H1 (cell line): ENCODE results near the gene PXDC1. TPM values are rescaled to one million over a fixed set of nuclear protein-coding genes. Genes with fewer than 3 reads are reported as not detected.

Experiments
- CTCF ChIA-PET: fragments of 300-600 bp; sonication (Branson Sonifier 250); formaldehyde crosslinking; loops from one replicate; lab custom pipeline; 2021; ENCODE audit not compliant: partially characterized antibody; lab: Charles Lee
- POLR2A ChIA-PET: fragments of 300-600 bp; sonication (Branson Sonifier 250); formaldehyde crosslinking; loops from one replicate; lab custom pipeline; 2021; ENCODE audit warnings: inconsistent platforms; ENCODE audit not compliant: partially characterized antibody; lab: Charles Lee
- DNase-seq, 2 experiments: peaks; one replicate each; pipeline versions ENCODE4 v3.0.0 to v3.0.0-alpha.2; 2010 to 2022; ENCODE audit warnings: low spot score in 2 of 2, low read depth in 1 of 2, mixed read lengths in 1 of 2
- FAIRE-seq: peaks from 2 replicates; lab custom pipeline; 2011; peaks lifted over from hg19 to GRCh38; lab: Jason Lieb, UNC
- H2AFZ ChIP-seq: 2 replicates; pipeline ENCODE4 v1.8.1; 2012; ENCODE audit warnings: low read length, inconsistent platforms
- H2AK5ac ChIP-seq: 2 replicates; pipeline ENCODE4 v1.6.1; 2013; ENCODE audit warnings: low read depth, low read length
- H2BK120ac ChIP-seq: replicated peaks from 2 replicates; pipeline ENCODE3; 2013; ENCODE audit warnings: low read depth, low read length, inconsistent platforms
- H2BK12ac ChIP-seq: 2 replicates; pipeline ENCODE4 v1.6.1; 2013; ENCODE audit warnings: low read depth, low read length
- H2BK15ac ChIP-seq: 2 replicates; pipeline ENCODE4 v1.6.1; 2013; ENCODE audit warnings: low read length
- H2BK20ac ChIP-seq: 2 replicates; pipeline ENCODE4 v1.6.1; 2013; ENCODE audit warnings: low read length
- H2BK5ac ChIP-seq: 2 replicates; pipeline ENCODE4 v1.6.1; 2013; ENCODE audit warnings: low read depth, low read length
- H3K14ac ChIP-seq: 2 replicates; pipeline ENCODE4 v1.6.1; 2013; ENCODE audit warnings: inconsistent platforms; ENCODE audit not compliant: insufficient read length
- H3K18ac ChIP-seq: 2 replicates; pipeline ENCODE4 v1.6.1; 2013; ENCODE audit warnings: low read length; ENCODE audit errors: extremely low read depth
- H3K23ac ChIP-seq: 2 replicates; pipeline ENCODE4 v1.6.1; 2013; ENCODE audit warnings: inconsistent platforms; ENCODE audit not compliant: insufficient read length
- H3K23me2 ChIP-seq: 2 replicates; pipeline ENCODE4 v1.6.1; 2013; ENCODE audit warnings: low read depth, low read length
- H3K27ac ChIP-seq: 2 replicates; pipeline ENCODE4 v1.6.1; 2011; ENCODE audit warnings: low read depth, low read length, inconsistent platforms
- H3K27me3 ChIP-seq, 4 experiments: replicated peaks in 1 of 4; 1 replicate in 1 of 4; 2 replicates in 3 of 4; pipeline versions ENCODE4 v1.6.1 to v1.8.1; 2011 to 2013; ENCODE audit warnings: low read length in 3 of 4, mild to moderate bottlenecking in 3 of 4, inconsistent platforms in 2 of 4, mixed read lengths in 2 of 4, moderate library complexity in 1 of 4; ENCODE audit not compliant: control insufficient read depth in 3 of 4, insufficient read depth in 3 of 4; ENCODE audit errors: extremely low read depth in 1 of 4
- H3K36me3 ChIP-seq, 4 experiments: 2 replicates each; pipeline versions ENCODE4 v1.6.1 to v1.8.1; 2011 to 2013; ENCODE audit warnings: mild to moderate bottlenecking in 4 of 4, low read length in 3 of 4, moderate library complexity in 2 of 4, control low read depth in 1 of 4, inconsistent platforms in 1 of 4; ENCODE audit not compliant: insufficient read depth in 4 of 4, control insufficient read depth in 2 of 4
- H3K4ac ChIP-seq: replicated peaks from 2 replicates; pipeline ENCODE3; 2013; ENCODE audit warnings: low read length, low read depth, mixed read lengths, inconsistent platforms; ENCODE audit not compliant: insufficient read length
- H3K4me1 ChIP-seq, 4 experiments: replicated peaks in 1 of 4; 1 replicate in 1 of 4; 2 replicates in 3 of 4; pipeline versions ENCODE4 v1.6.1 to v1.8.1; 2011 to 2013; ENCODE audit warnings: low read length in 3 of 4, inconsistent platforms in 2 of 4, mixed read lengths in 1 of 4; ENCODE audit not compliant: insufficient read depth in 4 of 4, control insufficient read depth in 3 of 4
- H3K4me2 ChIP-seq, 2 experiments: 2 replicates each; pipeline versions ENCODE4 v1.6.1 to v1.8.1; 2011 to 2013; ENCODE audit warnings: low read depth in 2 of 2, low read length in 2 of 2, control low read depth in 1 of 2, inconsistent platforms in 1 of 2, mild to moderate bottlenecking in 1 of 2; ENCODE audit not compliant: insufficient read depth in 1 of 2
- H3K4me3 ChIP-seq, 4 experiments: fragments of 200-600, 300-600 bp in 1 of 4; sonication (generic), shearing (Covaris generic), sonication (Bioruptor Twin) in 1 of 4; 2 replicates each; pipeline versions ENCODE4 v1.5.1 to v1.8.1; 2011 to 2016; ENCODE audit warnings: low read length in 4 of 4, low read depth in 3 of 4, control low read depth in 2 of 4, inconsistent platforms in 2 of 4, mild to moderate bottlenecking in 2 of 4, mixed read lengths in 1 of 4, moderate library complexity in 1 of 4; ENCODE audit not compliant: insufficient read depth in 2 of 4; ENCODE audit errors: extremely low read depth in 1 of 4
- H3K56ac ChIP-seq: replicated peaks from 2 replicates; pipeline ENCODE3; 2013; ENCODE audit warnings: low read depth, mild to moderate bottlenecking, mixed read lengths, low read length, inconsistent platforms; ENCODE audit not compliant: insufficient read length
- H3K79me1 ChIP-seq: 2 replicates; pipeline ENCODE4 v1.6.1; 2013; ENCODE audit warnings: low read depth, low read length, control low read depth
- H3K79me2 ChIP-seq, 2 experiments: 2 replicates each; pipeline versions ENCODE4 v1.6.1 to v1.8.1; 2012 to 2013; ENCODE audit warnings: low read length in 2 of 2, mild to moderate bottlenecking in 2 of 2, inconsistent platforms in 1 of 2; ENCODE audit not compliant: insufficient read depth in 2 of 2, control insufficient read depth in 1 of 2
- H3K9ac ChIP-seq, 4 experiments: replicated peaks in 1 of 4; 1 replicate in 1 of 4; 2 replicates in 3 of 4; pipeline versions ENCODE4 v1.6.1 to v1.8.1; 2011 to 2013; ENCODE audit warnings: low read depth in 3 of 4, low read length in 3 of 4, control low read depth in 2 of 4, mild to moderate bottlenecking in 2 of 4, moderate library complexity in 2 of 4, inconsistent platforms in 1 of 4; ENCODE audit errors: extremely low read depth in 1 of 4
- H3K9me3 ChIP-seq, 2 experiments: 2 replicates each; pipeline versions ENCODE4 v1.6.1 to v1.8.1; 2012 to 2013; ENCODE audit warnings: mild to moderate bottlenecking in 2 of 2, moderate library complexity in 2 of 2, control low read depth in 1 of 2, inconsistent platforms in 1 of 2, low read depth in 1 of 2, low read length in 1 of 2, mixed read lengths in 1 of 2; ENCODE audit not compliant: insufficient read depth in 2 of 2
- H4K20me1 ChIP-seq, 2 experiments: replicated peaks in 1 of 2; 2 replicates each; pipeline versions ENCODE3 to v1.8.1; 2011 to 2013; ENCODE audit warnings: inconsistent platforms in 2 of 2, low read length in 2 of 2, mild to moderate bottlenecking in 1 of 2; ENCODE audit not compliant: insufficient read depth in 2 of 2, control insufficient read depth in 1 of 2
- H4K5ac ChIP-seq: 2 replicates; pipeline ENCODE4 v1.6.1; 2013; ENCODE audit warnings: low read length, low read depth, mixed read lengths, inconsistent platforms; ENCODE audit not compliant: insufficient read length
- H4K8ac ChIP-seq: 2 replicates; pipeline ENCODE4 v1.8.0; 2013; ENCODE audit warnings: mild to moderate bottlenecking, moderate library complexity, low read length, inconsistent platforms; ENCODE audit not compliant: insufficient read depth; ENCODE audit errors: extremely low read depth
- H4K91ac ChIP-seq: replicated peaks from 2 replicates; pipeline ENCODE3; 2013; ENCODE audit warnings: low read length, mixed read lengths, inconsistent platforms; ENCODE audit not compliant: insufficient read length
- CHD2 ChIP-seq: IDR thresholded peaks from 2 replicates; pipeline ENCODE4 v1.6.1; 2012; ENCODE audit warnings: low read length, improper control_type of control experiment
- EZH2 ChIP-seq: fragments of 200-600 bp; sonication (generic); IDR thresholded peaks from 2 replicates; pipeline ENCODE4 v1.7.1; 2012; ENCODE audit warnings: low read depth, mild to moderate bottlenecking, moderate library complexity, low read length, inconsistent platforms; ENCODE audit not compliant: severe bottlenecking
- JUND ChIP-seq: IDR thresholded peaks from 2 replicates; pipeline ENCODE4 v1.6.1; 2011; ENCODE audit warnings: mild to moderate bottlenecking, improper control_type of control experiment, low read length
- SIRT6 ChIP-seq: IDR thresholded peaks from one replicate; pipeline ENCODE4 v1.7.1; 2012; ENCODE audit warnings: low read length, inconsistent platforms
- SIX5 ChIP-seq: IDR thresholded peaks from 2 replicates; pipeline ENCODE4 v1.6.1; 2011; ENCODE audit warnings: mild to moderate bottlenecking, low read depth, low read length
- SP1 ChIP-seq: IDR thresholded peaks from 2 replicates; pipeline ENCODE4 v1.6.1; 2011; ENCODE audit warnings: low read depth, low read length
- SUZ12 ChIP-seq: fragments of 200-600 bp; sonication (generic); IDR thresholded peaks from 2 replicates; pipeline ENCODE4 v1.6.1; 2012; ENCODE audit warnings: mild to moderate bottlenecking, inconsistent platforms, low read length, moderate library complexity, mixed read lengths
- TBP ChIP-seq: IDR thresholded peaks from 2 replicates; pipeline ENCODE4 v1.6.1; 2011; ENCODE audit warnings: low read depth, low read length, improper control_type of control experiment
- WGBS, 2 experiments: shearing (Covaris generic) in 1 of 2; methylation state at CpG; one replicate each; pipeline versions ENCODE4 v1.1.6 to v1.1.7; 2013 to 2015; ENCODE audit warnings: low lambda C conversion rate in 2 of 2, mixed read lengths in 2 of 2, inconsistent platforms in 1 of 2, low coverage in 1 of 2, missing lambda C conversion rate in 1 of 2; ENCODE audit not compliant: insufficient replicate concordance in 2 of 2, insufficient coverage in 1 of 2, insufficient read length in 1 of 2; ENCODE audit errors: extremely low coverage in 1 of 2, missing lambda C conversion rate in 1 of 2; 5-methylcytosine and 5-hydroxymethylcytosine counted together
- polyA plus RNA-seq, 7 experiments: library from polyadenylated mRNA; depleted of rRNA in 3 of 7; stranded (reverse) in 5 of 7; unstranded in 2 of 7; fragments of >200 nt in 5 of 7; fragments of 200-250 nt in 2 of 7; gene quantifications; 1 replicate in 5 of 7; 2 replicates in 1 of 7; 4 replicates in 1 of 7; pipeline versions ENCODE4 v1.2.1 to v1.2.3, GENCODE V29; 2011 to 2013; ENCODE audit warnings: missing spikeins in 2 of 7, mixed read lengths in 2 of 7
- total RNA-seq: library from RNA; stranded (reverse); fragmentation: NEBNext Ultra II Directional; extraction: Animal tissue kit (Norgen Biotek cat#: 25700); gene quantifications from 2 replicates; pipeline ENCODE4 v1.2.1, GENCODE V29; 2021

Gene PXDC1
- total and polyA plus RNA-seq, 2 of the 8 experiments (the other 6 are each of a cell fraction or from before 2014, with no cell fraction given), result 1.7 to 2.0 TPM

DNA sequence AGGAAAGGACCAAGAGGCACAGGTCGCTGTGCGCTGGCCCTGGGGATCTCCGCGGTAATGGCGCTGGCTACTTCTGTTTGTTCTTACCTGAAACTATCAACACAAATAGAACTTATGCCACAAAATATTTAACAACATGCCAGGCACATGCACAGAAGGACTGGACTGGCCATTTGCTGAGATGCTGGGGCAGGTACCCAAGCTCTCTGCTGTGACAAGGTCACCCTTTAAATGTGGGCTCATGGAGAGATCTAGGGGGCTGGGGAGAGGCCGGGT lies 28.0 kb upstream of the PXDC1 start:
- DNase-seq (no peak), FAIRE-seq (no peak)
- H3K79me1 ChIP-seq, result no peaks in the 10 kb centered on the region
- H3K27me3 ChIP-seq, result no peaks in the 10 kb centered on the region; a peak in 1 of 7 replicates
- no peak overlapping the region for H2BK20ac ChIP-seq
- 90% methylated on average over 6 of the region's 6 CpGs; no CpG with 5 or more reads in 1 of the 2 experiments for WGBS, 2 experiments
- no peak overlapping the region for H3K4ac ChIP-seq
- no peak overlapping the region for H2BK12ac ChIP-seq
- no peak for TF ChIP-seq CHD2
- no peak for TF ChIP-seq SIRT6
- no peak for TF ChIP-seq EZH2
- no peak for TF ChIP-seq SP1
- TF ChIP-seq SIX5, result no peak
- TF ChIP-seq SUZ12, result no peak
- TF ChIP-seq TBP, result no peak
- TF ChIP-seq JUND, result no peak
- no peak overlapping the region for H3K27ac ChIP-seq
- H3K18ac ChIP-seq, result no peak overlapping the region
- no peak overlapping the region for H2AFZ ChIP-seq
- peaks cover 5% of the 10 kb centered on the region; the same call in 1 of the 2 replicates for H3K23me2 ChIP-seq
- ChIA-PET CTCF (interaction anchor here (1.1 kb wide), 3 partner anchors 45 to 171 kb away, joined by 3 to 7 read pairs (median 3); partner anchors contain the start of gene FAM50B), POLR2A (no interaction called here)
- H3K4me2 ChIP-seq, result no peak overlapping the region
- no peak overlapping the region for H2BK15ac ChIP-seq
- no peak overlapping the region for H3K9ac ChIP-seq
- no peak overlapping the region for H2BK120ac ChIP-seq
- no peak overlapping the region for H4K5ac ChIP-seq
- no peaks in the 10 kb centered on the region for H3K9me3 ChIP-seq
- no peak overlapping the region for H2AK5ac ChIP-seq
- no peaks in the 10 kb centered on the region for H3K79me2 ChIP-seq
- H4K20me1 ChIP-seq, result peaks cover 0 to 5% of the 10 kb centered on the region in 2 experiments
- no peak overlapping the region for H3K56ac ChIP-seq
- H3K23ac ChIP-seq, result no peak overlapping the region
- H3K14ac ChIP-seq, result no peak overlapping the region
- H4K91ac ChIP-seq, result no peak overlapping the region
- H3K4me1 ChIP-seq, result peaks cover 0 to 3% (median 1%) of the 10 kb centered on the region in 4 experiments; a peak in 3 of 7 replicates
- no peak overlapping the region for H4K8ac ChIP-seq
- no peak overlapping the region for H2BK5ac ChIP-seq
- no peaks in the 10 kb centered on the region; a peak in 1 of 8 replicates for H3K36me3 ChIP-seq
- no peak overlapping the region for H3K4me3 ChIP-seq
